Lower leg skin (tissue), 3 donors: Measurements from ENCODE around the gene TLR6.

Source experiments
- CTCF ChIP-seq, 3 donors: fragments of 450-650 bp; IDR thresholded peaks; one replicate each; pipeline ENCODE4 v1.5.1; 2016; ENCODE audit warnings: antibody characterized with exemption in 3 of 3, mild to moderate bottlenecking in 3 of 3, moderate library complexity in 2 of 3
- POLR2A ChIP-seq, 2 donors: fragments of 450-650 bp; IDR thresholded peaks; one replicate each; pipeline ENCODE4 v1.6.1; 2016 to 2017; ENCODE audit warnings: antibody characterized with exemption in 2 of 2, mild to moderate bottlenecking in 1 of 2, moderate library complexity in 1 of 2

DNA sequence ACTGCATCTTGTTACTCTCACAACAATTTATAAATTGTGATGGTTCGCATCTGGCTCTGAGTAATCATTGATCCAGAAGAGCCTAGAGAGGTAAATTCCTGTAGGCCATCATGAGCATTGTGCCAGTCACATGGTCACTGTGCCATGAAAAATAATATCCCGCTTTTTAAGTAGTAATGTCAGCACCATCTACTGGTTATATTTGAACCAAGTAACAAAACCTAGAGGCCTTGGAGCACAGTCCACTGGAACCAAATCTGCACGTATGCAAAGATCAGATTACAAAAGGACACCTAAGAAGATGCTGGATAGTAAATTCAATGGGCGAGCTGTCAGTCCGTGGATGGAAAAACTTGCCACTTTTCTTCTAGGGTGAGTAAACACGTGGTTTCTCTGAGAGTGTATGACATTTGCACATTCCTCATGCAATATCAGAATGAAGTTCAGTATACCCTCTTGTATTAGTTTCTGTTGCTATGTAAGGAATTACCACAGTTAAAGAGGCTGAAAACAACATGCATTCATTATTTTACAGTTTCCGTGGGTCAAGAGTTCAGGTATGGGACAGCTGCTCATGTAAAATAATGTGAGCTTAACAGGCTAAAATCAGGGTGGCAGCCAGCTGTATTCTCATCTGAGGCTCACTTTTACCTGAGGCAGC lies 37.8 kb upstream of the TLR6 start:
- no peak for TF ChIP-seq CTCF (IDR thresholded peaks at IDR 0.05)
- TF ChIP-seq POLR2A (IDR thresholded peaks at IDR 0.05) = no peak
